Astrocyte of the cerebellum (primary cell): Measurements from ENCODE around the gene ZNF436.
A peak's percentile ranks its signal among the peaks of the same experiment; 100 is the strongest.

Source experiments
- DNase-seq: peaks from one replicate; pipeline ENCODE4 v3.0.0-alpha.2; 2011; ENCODE audit warnings: low read depth
- H3K4me3 ChIP-seq: 2 replicates; pipeline ENCODE4 v1.5.1; 2011; ENCODE audit warnings: mild to moderate bottlenecking, low read depth, low read length, moderate library complexity
- in situ Hi-C: cut with HindIII; loops from 2 replicates; pipeline ENCODE4 v1.10.0; 2017; ENCODE audit warnings: low sequenced_read_pairs
- TF ChIP-seq, protein P1 (sequence below): IDR thresholded peaks from 2 replicates; pipeline ENCODE4 v1.5.1; 2012; ENCODE audit warnings: low read length, low read depth, moderate library complexity, mild to moderate bottlenecking; ENCODE audit errors: missing control alignments

ZNF436 gene

DNA sequence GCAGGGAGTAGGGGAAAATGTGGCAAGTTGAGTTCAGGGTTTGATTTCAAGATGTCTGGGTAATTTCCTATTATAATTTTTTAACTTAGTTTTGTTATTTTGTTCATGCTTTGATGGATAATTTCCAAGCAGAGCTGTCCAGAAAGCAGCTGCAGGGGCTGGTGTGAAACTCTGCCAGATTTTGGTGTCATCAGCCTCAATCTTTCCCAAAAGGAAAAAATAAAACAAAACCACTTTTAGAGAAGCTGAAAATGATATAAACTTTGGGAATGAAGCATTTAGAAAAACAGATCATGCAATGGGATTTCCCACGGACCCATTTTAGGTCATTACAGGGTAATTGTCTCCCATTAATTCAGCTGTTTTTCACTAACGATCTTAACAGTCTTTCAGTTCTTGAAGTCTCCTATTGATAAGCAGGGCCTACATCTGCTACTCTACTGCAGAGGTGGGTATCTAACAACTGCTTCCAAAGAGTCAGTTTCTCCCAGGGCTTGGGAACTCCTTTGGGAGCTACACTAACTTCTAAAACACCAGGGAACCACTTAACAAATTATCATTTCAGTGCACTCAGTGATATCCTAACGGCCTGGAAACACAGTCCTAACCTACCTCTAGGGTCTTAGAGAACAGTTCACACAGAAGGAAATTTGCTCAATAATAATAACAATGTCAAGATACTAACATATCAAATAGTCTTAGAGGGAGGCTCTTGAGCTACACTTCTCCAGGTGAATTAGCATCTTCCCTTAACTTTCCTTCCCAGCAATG is 12.3 kb downstream of the ZNF436 start:
- H3K4me3 ChIP-seq: no peak overlapping the region
- no peak for DNase-seq
- in situ Hi-C loops: no loop called here
- TF ChIP-seq, protein P1, sequence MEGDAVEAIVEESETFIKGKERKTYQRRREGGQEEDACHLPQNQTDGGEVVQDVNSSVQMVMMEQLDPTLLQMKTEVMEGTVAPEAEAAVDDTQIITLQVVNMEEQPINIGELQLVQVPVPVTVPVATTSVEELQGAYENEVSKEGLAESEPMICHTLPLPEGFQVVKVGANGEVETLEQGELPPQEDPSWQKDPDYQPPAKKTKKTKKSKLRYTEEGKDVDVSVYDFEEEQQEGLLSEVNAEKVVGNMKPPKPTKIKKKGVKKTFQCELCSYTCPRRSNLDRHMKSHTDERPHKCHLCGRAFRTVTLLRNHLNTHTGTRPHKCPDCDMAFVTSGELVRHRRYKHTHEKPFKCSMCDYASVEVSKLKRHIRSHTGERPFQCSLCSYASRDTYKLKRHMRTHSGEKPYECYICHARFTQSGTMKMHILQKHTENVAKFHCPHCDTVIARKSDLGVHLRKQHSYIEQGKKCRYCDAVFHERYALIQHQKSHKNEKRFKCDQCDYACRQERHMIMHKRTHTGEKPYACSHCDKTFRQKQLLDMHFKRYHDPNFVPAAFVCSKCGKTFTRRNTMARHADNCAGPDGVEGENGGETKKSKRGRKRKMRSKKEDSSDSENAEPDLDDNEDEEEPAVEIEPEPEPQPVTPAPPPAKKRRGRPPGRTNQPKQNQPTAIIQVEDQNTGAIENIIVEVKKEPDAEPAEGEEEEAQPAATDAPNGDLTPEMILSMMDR: no peak

DNA sequence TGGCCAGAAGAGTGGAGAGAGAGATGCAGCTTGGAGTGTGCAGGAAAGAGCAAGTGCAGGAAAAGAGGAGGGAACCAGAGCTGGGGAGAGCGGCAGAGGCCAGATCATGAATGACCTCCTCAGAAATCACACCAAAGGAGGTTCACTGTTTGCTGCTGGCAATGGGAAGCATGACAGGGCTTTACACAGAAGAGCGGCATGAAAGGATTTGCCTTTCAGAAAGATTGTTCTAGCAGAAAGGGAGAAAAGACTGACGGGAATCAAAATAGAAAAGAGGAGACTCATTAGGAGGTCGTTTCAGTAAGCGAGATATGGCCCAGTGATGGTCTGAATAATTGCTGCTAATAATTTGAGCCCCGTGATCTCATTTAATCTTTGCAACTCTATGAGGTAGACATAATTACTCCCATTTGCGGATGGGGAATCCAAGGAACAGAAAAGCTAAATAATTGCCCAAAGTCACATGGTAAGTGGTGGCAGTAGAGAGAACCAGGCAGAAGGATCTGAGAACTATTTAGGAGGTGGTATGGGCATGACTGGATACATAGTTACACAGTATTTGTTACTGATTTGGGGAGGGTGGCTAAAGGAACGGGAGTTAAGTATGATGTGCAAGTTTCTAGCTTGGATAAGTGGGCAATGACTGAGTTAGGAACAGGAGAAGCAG is 13.0 kb downstream of the ZNF436 start:
- no peak for DNase-seq
- no peak overlapping the region for H3K4me3 ChIP-seq
- TF ChIP-seq, protein P1: no peak
- in situ Hi-C loops: no loop called here

DNA sequence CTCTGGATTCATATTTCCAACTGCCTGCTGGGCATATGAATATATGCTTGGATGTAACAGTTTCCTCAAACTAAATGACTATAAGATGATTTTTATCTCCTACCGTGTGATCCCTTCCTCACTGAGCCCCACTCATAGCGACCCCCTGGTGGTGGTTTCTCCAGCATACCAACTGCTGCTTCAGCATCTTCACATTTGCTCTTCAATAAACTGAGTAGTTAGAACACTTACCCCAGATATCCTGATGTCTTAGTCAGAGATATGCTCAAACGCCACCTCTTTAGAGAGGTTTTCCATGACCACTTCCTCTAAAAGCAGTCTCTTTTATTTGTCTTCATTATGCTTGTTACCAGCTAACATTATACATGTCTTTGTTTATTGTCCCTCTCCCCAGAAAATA is 15.4 kb downstream of the ZNF436 start:
- DNase-seq: no peak
- TF ChIP-seq, protein P1: no peak
- in situ Hi-C loops: no loop called here
- H3K4me3 ChIP-seq: no peak overlapping the region

DNA sequence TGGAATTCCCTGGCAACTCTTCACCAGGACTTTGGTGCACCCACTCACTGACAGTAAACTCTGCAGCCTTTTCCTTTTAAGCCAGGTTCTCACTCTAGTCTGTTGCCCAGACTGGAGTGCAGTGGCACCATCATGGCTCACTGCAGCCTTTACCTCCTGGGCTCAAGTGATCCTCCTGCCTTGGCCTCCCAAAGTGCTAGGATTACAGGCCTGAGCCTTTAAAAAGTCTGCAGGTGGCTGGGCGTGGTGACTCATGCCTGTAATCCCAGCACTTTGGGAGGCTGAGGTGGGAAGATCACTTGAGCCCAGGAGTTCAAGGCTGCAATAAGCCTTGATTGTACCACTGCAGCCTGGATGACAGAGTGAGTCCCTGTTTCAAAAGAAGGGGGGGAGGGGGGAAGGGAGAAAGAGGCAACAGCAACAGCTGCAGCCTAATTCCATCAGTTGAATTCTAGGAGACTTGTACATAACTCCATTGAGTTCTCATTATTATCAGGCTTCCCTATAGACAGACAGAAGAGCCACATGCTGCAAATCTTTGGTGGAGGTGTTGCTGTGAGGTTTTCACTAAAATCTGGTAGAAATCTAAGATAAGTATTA is 17.4 kb downstream of the ZNF436 start:
- DNase-seq: no peak
- TF ChIP-seq, protein P1: no peak
- in situ Hi-C loops: no loop called here
- no peak overlapping the region for H3K4me3 ChIP-seq

DNA sequence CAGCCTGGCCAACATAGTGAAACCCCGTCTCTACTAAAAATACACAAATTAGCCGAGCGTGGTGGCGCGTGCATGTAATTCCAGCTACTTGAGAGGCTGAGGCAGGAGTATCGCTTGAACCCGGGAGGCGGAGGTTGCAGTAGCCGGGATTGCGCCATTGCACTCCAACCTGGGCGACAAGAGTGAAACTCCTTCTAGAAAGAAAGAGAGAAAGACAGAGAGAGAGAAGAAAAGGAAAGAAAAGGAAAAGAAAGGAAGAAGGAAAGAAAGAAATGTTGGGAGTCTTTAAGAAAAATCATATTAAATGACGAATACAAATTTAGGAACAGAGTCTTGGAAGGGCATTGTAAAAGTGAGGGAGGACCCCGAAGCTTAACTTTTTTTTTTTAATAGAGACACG is 23.7 kb downstream of the ZNF436 start:
- no peak overlapping the region for H3K4me3 ChIP-seq
- DNase-seq: no peak
- in situ Hi-C loops: loop anchor here (5.0 kb wide), 1 partner anchor 41 kb away; no protein-coding TSS in a partner anchor
- TF ChIP-seq, protein P1: no peak

DNA sequence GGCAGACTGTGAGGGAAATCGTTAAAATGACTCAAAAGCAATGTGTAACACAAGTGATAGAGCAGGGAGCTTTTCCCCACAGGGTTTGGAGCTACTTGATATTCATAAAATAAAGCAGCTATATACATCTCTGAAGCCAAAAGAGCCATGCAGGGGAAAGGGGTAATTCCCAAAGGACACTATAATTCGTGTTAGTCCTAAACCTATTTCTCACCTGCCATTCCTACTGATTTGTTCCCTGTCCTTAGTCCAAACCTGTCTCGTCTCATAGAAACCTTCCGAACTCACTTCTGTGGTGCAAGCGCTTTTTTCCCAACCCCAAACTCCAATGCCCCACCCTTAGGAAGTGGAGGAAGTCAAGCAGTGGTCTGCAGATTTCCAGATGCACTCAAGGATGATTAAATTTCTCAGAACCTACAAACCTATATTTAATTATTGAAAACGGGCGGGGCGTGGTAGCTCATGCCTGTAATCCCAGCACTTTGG is 24.6 kb downstream of the ZNF436 start:
- TF ChIP-seq, protein P1: no peak
- no peak for DNase-seq
- H3K4me3 ChIP-seq: peak overlapping the region; percentile 85
- in situ Hi-C loops: loop anchor here (5.0 kb wide), 1 partner anchor 42 kb away; no protein-coding TSS in a partner anchor
